ENCODE results near the gene DNASE1L2.

The DNASE1L2 gene

GRCh38 chr16:2284797-2285576 lies 48.7 kb downstream of the DNASE1L2 start:
- no peak for DNase-seq (ENCODE audit: low read depth, low spot score)

DNA sequence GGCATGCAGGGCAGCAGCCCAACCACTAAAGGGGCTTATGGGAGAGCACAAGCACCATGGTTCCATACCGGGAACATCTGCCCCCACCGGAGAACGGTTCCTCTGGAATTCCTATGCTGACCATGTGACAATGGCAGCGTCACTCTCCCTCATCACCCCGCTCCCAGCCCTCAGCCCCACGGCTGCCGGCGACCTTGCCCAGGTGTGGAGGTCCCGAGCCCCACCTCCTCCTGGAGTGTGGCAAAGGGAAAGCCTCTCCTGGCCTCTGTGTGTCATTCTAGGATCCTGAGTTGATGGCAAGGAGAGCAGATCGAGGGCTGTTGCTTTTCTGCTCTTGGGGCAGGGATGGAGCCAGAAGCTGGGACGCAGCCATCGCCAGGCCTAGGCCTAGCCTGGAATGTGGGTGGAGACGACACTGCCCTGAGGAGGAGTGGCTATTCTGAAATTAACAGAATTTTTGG lies 49.5 kb downstream of the DNASE1L2 start:
- DNase-seq (ENCODE audit: low read depth, low spot score) = no peak

DNA sequence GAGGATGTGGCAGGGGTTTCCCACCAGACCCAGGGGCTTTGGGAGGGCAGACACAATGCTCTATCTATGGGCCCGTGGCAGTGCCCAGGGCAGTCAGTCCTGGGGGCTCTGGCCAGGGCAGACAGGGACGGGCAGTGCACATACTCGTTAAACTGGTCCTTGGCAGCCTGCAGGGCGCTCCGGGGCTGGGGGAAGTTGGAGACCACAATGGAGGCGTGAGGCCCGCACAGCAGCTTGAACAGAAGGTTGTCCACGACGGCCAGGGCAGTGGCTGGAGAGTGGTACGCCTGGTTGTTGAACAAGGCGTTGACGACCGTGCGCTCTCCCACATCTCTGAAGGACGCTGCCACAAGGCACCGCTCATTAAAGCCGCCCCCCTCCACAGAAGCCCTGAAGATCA lies 50.3 kb downstream of the DNASE1L2 start:
- no peak for DNase-seq (ENCODE audit: low read depth, low spot score)

DNA sequence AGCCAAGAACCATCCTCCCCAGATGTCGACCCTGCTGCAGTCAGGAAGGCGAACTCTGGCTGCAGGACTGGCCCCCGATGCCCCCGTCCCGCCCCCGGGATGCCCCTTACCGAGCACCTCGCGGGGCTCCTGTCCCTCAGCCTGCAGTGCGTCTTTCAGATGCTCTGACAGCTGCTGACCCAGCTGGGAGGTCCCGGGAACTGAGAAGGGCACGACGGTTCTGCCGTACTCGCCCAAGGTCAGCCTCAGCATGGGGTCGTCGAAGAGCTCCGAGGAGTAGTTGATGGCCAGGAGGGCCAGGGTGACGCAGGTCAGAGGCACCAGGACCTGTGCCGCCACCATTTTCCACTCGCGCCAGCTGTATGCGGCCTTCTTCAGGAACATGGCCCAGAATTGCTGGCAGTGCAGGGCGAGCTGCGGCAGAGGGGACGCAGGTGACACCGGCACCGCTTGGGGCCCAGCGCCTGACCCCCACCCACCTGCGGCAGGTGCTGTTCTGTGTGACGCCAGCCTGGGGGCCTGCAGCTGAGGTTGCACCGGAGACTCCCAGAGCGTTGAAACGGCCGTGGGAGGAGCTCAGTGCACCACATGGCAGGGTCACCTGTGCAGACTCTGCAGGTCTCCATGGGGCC lies 51.8 kb downstream of the DNASE1L2 start:
- DNase-seq (ENCODE audit: low read depth, low spot score) = no peak

Data from astrocyte of the hippocampus (primary cell).